ENCODE measurements around the gene FUT2.
"Not testable (repeated sequence)": the region's sequence is repeated elsewhere in the genome, so short reads cannot be mapped to it uniquely, and the experiment has no call there.

The FUT2 gene

GRCh38 chr19:48708471-48708870, 12.7 kb downstream of the FUT2 start:
- no peak for DNase-seq

GRCh38 chr19:48711106-48711662, 15.4 kb downstream of the FUT2 start:
- no peak for DNase-seq

- no peak for DNase-seq
These were observed 17.5 kb downstream of the FUT2 start for GRCh38 chr19:48713041-48713863.

- DNase-seq = peak; percentile 100
These were observed 18.3 kb downstream of the FUT2 start for GRCh38 chr19:48713864-48714755.

- no peak for DNase-seq
These were observed 19.2 kb downstream of the FUT2 start for GRCh38 chr19:48714759-48715675.

GRCh38 chr19:48715681-48716171, 20.0 kb downstream of the FUT2 start:
- no peak for DNase-seq

GRCh38 chr19:48716562-48717291, 21.0 kb downstream of the FUT2 start:
- DNase-seq = peak; percentile 76

GRCh38 chr19:48718106-48718505, 22.3 kb downstream of the FUT2 start:
- DNase-seq = not testable (repeated sequence)

- no peak for DNase-seq
These were observed 23.0 kb downstream of the FUT2 start for GRCh38 chr19:48718711-48719231.

- DNase-seq = no peak
These were observed 23.7 kb downstream of the FUT2 start, which contains the start of gene MAMSTR for GRCh38 chr19:48719263-48720171. Gene MAMSTR (minus strand): TSS chr19:48719725. CDS start chr19:48719031, 694 bp downstream.

GRCh38 chr19:48720251-48720612, 24.5 kb downstream of the FUT2 start:
- no peak for DNase-seq

GRCh38 chr19:48720613-48721296, 25.0 kb downstream of the FUT2 start:
- DNase-seq = peak; percentile 97

GRCh38 chr19:48722196-48722708, 26.5 kb downstream of the FUT2 start:
- no peak for DNase-seq

- DNase-seq = peak; percentile 23
These were observed 29.3 kb downstream of the FUT2 start for GRCh38 chr19:48724796-48725753.

- DNase-seq = no peak
These were observed 30.8 kb downstream of the FUT2 start for GRCh38 chr19:48726556-48726955.

GRCh38 chr19:48728911-48729664, 33.3 kb downstream of the FUT2 start:
- no peak for DNase-seq

- no peak for DNase-seq
These were observed 35.7 kb downstream of the FUT2 start for GRCh38 chr19:48731452-48731851.
